Stimulated activated CD8-positive, alpha-beta memory T cell treated with anti-CD3 and anti-CD28 coated beads, Interleukin-7, amount 100 ng/mL, for 24 hours (primary cell): ENCODE data around the gene UGP2.
A peak's percentile ranks its signal among the peaks of the same experiment; 100 is the strongest.
"Not testable (repeated sequence)": the region's sequence is repeated elsewhere in the genome, so short reads cannot be mapped to it uniquely, and the experiment has no call there.

Experiments
- DNase-seq: peaks from one replicate; pipeline ENCODE4 v3.0.0-alpha.2; 2020; ENCODE audit warnings: low read depth

UGP2 gene

GRCh38 chr2:63840081-63840784, 1.5 kb upstream of the UGP2 start:
- no peak for DNase-seq

GRCh38 chr2:63840785-63841253, 877 bp upstream of the UGP2 start:
- DNase-seq = peak; percentile 97

GRCh38 chr2:63842149-63843061, 709 bp downstream of the UGP2 start:
- no peak for DNase-seq

- DNase-seq = no peak
Measured at GRCh38 chr2:63843093-63843492, 1.4 kb downstream of the UGP2 start.

- no peak for DNase-seq
Measured at GRCh38 chr2:63843791-63844190, 2.1 kb downstream of the UGP2 start.

- DNase-seq = no peak
Measured at GRCh38 chr2:63844616-63845015, 2.9 kb downstream of the UGP2 start.

GRCh38 chr2:63845866-63846265, 4.2 kb downstream of the UGP2 start:
- no peak for DNase-seq

- no peak for DNase-seq
Measured at GRCh38 chr2:63846487-63846886, 4.8 kb downstream of the UGP2 start.

GRCh38 chr2:63847571-63847970, 5.9 kb downstream of the UGP2 start:
- not testable (repeated sequence) for DNase-seq

GRCh38 chr2:63849381-63850203, 7.9 kb downstream of the UGP2 start:
- no peak for DNase-seq

- no peak for DNase-seq
Measured at GRCh38 chr2:63850204-63850571, 8.5 kb downstream of the UGP2 start.

- no peak for DNase-seq
Measured at GRCh38 chr2:63850649-63851048, 9.0 kb downstream of the UGP2 start.

GRCh38 chr2:63851691-63852311, 10.1 kb downstream of the UGP2 start:
- DNase-seq = no peak

- no peak for DNase-seq
Measured at GRCh38 chr2:63853527-63854310, 12.0 kb downstream of the UGP2 start.

GRCh38 chr2:63855418-63856302, 14.0 kb downstream of the UGP2 start:
- DNase-seq = no peak

- no peak for DNase-seq
Measured at GRCh38 chr2:63856303-63856603, 14.6 kb downstream of the UGP2 start.

- DNase-seq = no peak
Measured at GRCh38 chr2:63858291-63858690, 16.6 kb downstream of the UGP2 start.

GRCh38 chr2:63861220-63861822, 19.6 kb downstream of the UGP2 start:
- no peak for DNase-seq

- DNase-seq = no peak
Measured at GRCh38 chr2:63862806-63863205, 21.1 kb downstream of the UGP2 start.

GRCh38 chr2:63863707-63864106, 22.0 kb downstream of the UGP2 start:
- no peak for DNase-seq
